HCT116 (cell line): ENCODE measurements around the gene TMEM53. TPM values are rescaled to one million over a fixed set of nuclear protein-coding genes. Genes with fewer than 3 reads are reported as not detected.

Experiments used
- ATAC-seq: fragments of 200-7000 bp; cut with Tn5 transposase; 2 replicates; pipeline ENCODE4 v1.9.1; 2020; ENCODE audit warnings: mild to moderate bottlenecking, moderate library complexity
- BruUV-seq: library from RNA; stranded (reverse); fragments of 400-500 nt; replicated peaks from 2 replicates; lab custom pipeline; 2021; lab: Mats Ljungman, UMichigan
- CTCF ChIA-PET: fragments of 300-600 bp; sonication (Branson Sonifier 250); formaldehyde crosslinking; loops from one replicate; lab custom pipeline; 2021; ENCODE audit warnings: antibody characterized with exemption; lab: Charles Lee
- POLR2A ChIA-PET: fragments of 300-600, 350-600 bp; sonication (Branson Sonifier 250); formaldehyde crosslinking; loops from one replicate; lab custom pipeline; 2021; ENCODE audit warnings: antibody characterized with exemption; lab: Charles Lee
- RAD21 ChIA-PET, 2 experiments: fragments of 300-600 bp; sonication (Branson Sonifier 250); formaldehyde crosslinking; loops; one replicate each; lab custom pipeline; 2023; ENCODE audit warnings: low total read pairs in 2 of 2; ENCODE audit not compliant: uncharacterized antibody in 2 of 2, unreplicated experiment in 2 of 2, low non-redundant PET in 1 of 2; lab: Charles Lee
- DNase-seq: peaks from one replicate; pipeline ENCODE4 v3.0.0-alpha.2; 2010; ENCODE audit warnings: low read depth, low spot score
- H2AFZ ChIP-seq: fragments of 200-600 bp; shearing (Covaris generic), sonication (generic); 2 replicates; pipeline ENCODE4 v1.6.1; 2017; ENCODE audit warnings: low read depth, mixed run types, mixed read lengths, antibody characterized with exemption, low read length; ENCODE audit not compliant: poor library complexity, severe bottlenecking
- H3K27ac ChIP-seq: 2 replicates; pipeline ENCODE4 v1.5.1; 2012; ENCODE audit warnings: low read depth, low read length
- H3K27me3 ChIP-seq: fragments of 200-600 bp; sonication (generic); 2 replicates; pipeline ENCODE4 v1.6.1; 2016; ENCODE audit warnings: mixed run types, low read length, mixed read lengths; ENCODE audit not compliant: insufficient read depth
- H3K36me3 ChIP-seq, 2 experiments: fragments of 200-500 bp in 1 of 2; fragments of 200-600 bp in 1 of 2; sonication (Bioruptor generic) in 1 of 2; sonication (generic) in 1 of 2; 2 replicates each; pipeline versions ENCODE4 v1.5.1 to v1.6.1; 2014 to 2016; ENCODE audit warnings: low read length in 2 of 2, inconsistent platforms in 1 of 2, mixed read lengths in 1 of 2, mixed run types in 1 of 2; ENCODE audit not compliant: insufficient read depth in 2 of 2, control insufficient read depth in 1 of 2
- H3K4me1 ChIP-seq, 2 experiments: fragments of 200-600 bp in 1 of 2; sonication (generic) in 1 of 2; 2 replicates each; pipeline versions ENCODE4 v1.5.1 to v1.6.1; 2012 to 2017; ENCODE audit warnings: low read length in 2 of 2, inconsistent platforms in 1 of 2, mild to moderate bottlenecking in 1 of 2, mixed read lengths in 1 of 2, mixed run types in 1 of 2, moderate library complexity in 1 of 2; ENCODE audit not compliant: insufficient read depth in 2 of 2, control insufficient read depth in 1 of 2
- H3K4me2 ChIP-seq: fragments of 200-600 bp; sonication (generic); 2 replicates; pipeline ENCODE4 v1.6.1; 2017; ENCODE audit warnings: mixed run types, low read length, mixed read lengths
- H3K4me3 ChIP-seq, 2 experiments: fragments of 200-600 bp in 1 of 2; sonication (generic) in 1 of 2; replicated peaks in 1 of 2; 2 replicates each; pipeline ENCODE4 v1.5.1; 2011 to 2016; ENCODE audit warnings: low read length in 2 of 2, control low read depth in 1 of 2, low read depth in 1 of 2, mild to moderate bottlenecking in 1 of 2, mixed read lengths in 1 of 2, mixed run types in 1 of 2
- H3K79me2 ChIP-seq: fragments of 200-600 bp; sonication (generic); 2 replicates; pipeline ENCODE4 v1.6.1; 2017; ENCODE audit warnings: mild to moderate bottlenecking, mixed run types, low read length, moderate library complexity, mixed read lengths; ENCODE audit not compliant: insufficient read depth
- H3K9ac ChIP-seq: fragments of 200-600 bp; sonication (generic); 2 replicates; pipeline ENCODE4 v1.6.1; 2016; ENCODE audit warnings: low read length, mixed read lengths
- H3K9me2 ChIP-seq: fragments of 200-600 bp; sonication (generic), shearing (Covaris generic); 2 replicates; pipeline ENCODE4 v1.6.1; 2017; ENCODE audit warnings: mixed run types, mild to moderate bottlenecking, moderate library complexity; ENCODE audit not compliant: insufficient read depth
- H3K9me3 ChIP-seq, 2 experiments: fragments of 200-500 bp in 1 of 2; fragments of 200-600 bp in 1 of 2; sonication (Bioruptor generic) in 1 of 2; sonication (generic) in 1 of 2; 2 replicates each; pipeline ENCODE4 v1.6.1; 2014 to 2017; ENCODE audit warnings: low read length in 2 of 2, mixed read lengths in 2 of 2, inconsistent platforms in 1 of 2, low read depth in 1 of 2, mild to moderate bottlenecking in 1 of 2, mixed run types in 1 of 2, moderate library complexity in 1 of 2; ENCODE audit not compliant: control insufficient read depth in 1 of 2, insufficient read depth in 1 of 2
- H4K20me1 ChIP-seq: fragments of 200-600 bp; sonication (generic), shearing (Covaris generic); 2 replicates; pipeline ENCODE4 v1.6.1; 2017; ENCODE audit warnings: mixed run types, mild to moderate bottlenecking, moderate library complexity; ENCODE audit not compliant: insufficient read depth
- CBX3 ChIP-seq: IDR thresholded peaks from 2 replicates; pipeline ENCODE4 v1.6.1; 2012; ENCODE audit warnings: low read depth
- CTCF ChIP-seq, 3 experiments: fragments of 200-600 bp in 1 of 3; sonication (generic) in 1 of 3; IDR thresholded peaks in 2 of 3; conservative IDR thresholded peaks in 1 of 3; 2 replicates each; pipeline ENCODE4 v1.5.1; 2012 to 2017; ENCODE audit warnings: low read depth in 2 of 3, low read length in 2 of 3, antibody characterized with exemption in 1 of 3, borderline replicate concordance in 1 of 3, control low read depth in 1 of 3, mild to moderate bottlenecking in 1 of 3, mixed read lengths in 1 of 3, mixed run types in 1 of 3, moderate library complexity in 1 of 3; ENCODE audit not compliant: insufficient read depth in 1 of 3
- EZH2phosphoT487 ChIP-seq: fragments of 200-600 bp; IDR thresholded peaks from 2 replicates; pipeline ENCODE4 v1.6.1; 2018; ENCODE audit warnings: antibody characterized with exemption, borderline replicate concordance
- FOSL1 ChIP-seq: IDR thresholded peaks from 2 replicates; pipeline ENCODE4 v1.6.1; 2012; ENCODE audit warnings: low read depth
- RAD21 ChIP-seq: IDR thresholded peaks from 2 replicates; pipeline ENCODE4 v1.6.1; 2012; ENCODE audit warnings: low read depth, mild to moderate bottlenecking
- YY1 ChIP-seq: IDR thresholded peaks from 2 replicates; pipeline ENCODE4 v1.6.1; 2011; ENCODE audit warnings: low read length, low read depth, moderate library complexity, mild to moderate bottlenecking; ENCODE audit not compliant: insufficient replicate concordance; ENCODE audit errors: extremely low read depth
- ZNF274 ChIP-seq: fragments of 200-500 bp; sonication (Bioruptor generic); IDR thresholded peaks from 2 replicates; pipeline ENCODE4 v1.6.1; 2014; ENCODE audit warnings: mild to moderate bottlenecking, low read depth, low read length, inconsistent platforms
- intact Hi-C: fragments of 100-400 bp; cut with micrococcal nuclease; formaldehyde crosslinking; loops from 2 replicates; pipeline ENCODE4 v1.10.0; 2022
- total RNA-seq: library from RNA; stranded (reverse); gene quantifications from one replicate; pipeline ENCODE4 v1.2.1, GENCODE V29; 2021; ENCODE audit not compliant: unreplicated experiment
- TF ChIP-seq, protein P1 (sequence below): IDR thresholded peaks from 2 replicates; pipeline ENCODE4 v1.6.1; 2012; ENCODE audit warnings: low read depth

TMEM53 gene
- total RNA-seq, 1 experiment from 2014 or later: 10.8 TPM

- ATAC-seq (no peak), DNase-seq (no peak)
- Histone ChIP-seq H3K9me3 (no peaks in the 10 kb centered on the region), H3K9ac (no peak overlapping the region), H3K4me3 (no peak overlapping the region), H3K79me2 (no peaks in the 10 kb centered on the region), H3K9me2 (no peaks in the 10 kb centered on the region), H4K20me1 (no peaks in the 10 kb centered on the region), H3K4me2 (no peak overlapping the region), H3K36me3 (no peaks in the 10 kb centered on the region), H3K4me1 (no peaks in the 10 kb centered on the region), H3K27ac (no peak overlapping the region), H2AFZ (no peak overlapping the region), H3K27me3 (no peaks in the 10 kb centered on the region)
- intact Hi-C loops: no loop called here
- BruUV-seq: no TSS peak
- POLR2A ChIA-PET: interaction anchor here (1.4 kb wide), 1 partner anchor 14 kb away, joined by 3 read pairs; the partner anchor contains the start of genes ARMH1 and TMEM53
- no peak for TF ChIP-seq CBX3
- TF ChIP-seq, protein P1, sequence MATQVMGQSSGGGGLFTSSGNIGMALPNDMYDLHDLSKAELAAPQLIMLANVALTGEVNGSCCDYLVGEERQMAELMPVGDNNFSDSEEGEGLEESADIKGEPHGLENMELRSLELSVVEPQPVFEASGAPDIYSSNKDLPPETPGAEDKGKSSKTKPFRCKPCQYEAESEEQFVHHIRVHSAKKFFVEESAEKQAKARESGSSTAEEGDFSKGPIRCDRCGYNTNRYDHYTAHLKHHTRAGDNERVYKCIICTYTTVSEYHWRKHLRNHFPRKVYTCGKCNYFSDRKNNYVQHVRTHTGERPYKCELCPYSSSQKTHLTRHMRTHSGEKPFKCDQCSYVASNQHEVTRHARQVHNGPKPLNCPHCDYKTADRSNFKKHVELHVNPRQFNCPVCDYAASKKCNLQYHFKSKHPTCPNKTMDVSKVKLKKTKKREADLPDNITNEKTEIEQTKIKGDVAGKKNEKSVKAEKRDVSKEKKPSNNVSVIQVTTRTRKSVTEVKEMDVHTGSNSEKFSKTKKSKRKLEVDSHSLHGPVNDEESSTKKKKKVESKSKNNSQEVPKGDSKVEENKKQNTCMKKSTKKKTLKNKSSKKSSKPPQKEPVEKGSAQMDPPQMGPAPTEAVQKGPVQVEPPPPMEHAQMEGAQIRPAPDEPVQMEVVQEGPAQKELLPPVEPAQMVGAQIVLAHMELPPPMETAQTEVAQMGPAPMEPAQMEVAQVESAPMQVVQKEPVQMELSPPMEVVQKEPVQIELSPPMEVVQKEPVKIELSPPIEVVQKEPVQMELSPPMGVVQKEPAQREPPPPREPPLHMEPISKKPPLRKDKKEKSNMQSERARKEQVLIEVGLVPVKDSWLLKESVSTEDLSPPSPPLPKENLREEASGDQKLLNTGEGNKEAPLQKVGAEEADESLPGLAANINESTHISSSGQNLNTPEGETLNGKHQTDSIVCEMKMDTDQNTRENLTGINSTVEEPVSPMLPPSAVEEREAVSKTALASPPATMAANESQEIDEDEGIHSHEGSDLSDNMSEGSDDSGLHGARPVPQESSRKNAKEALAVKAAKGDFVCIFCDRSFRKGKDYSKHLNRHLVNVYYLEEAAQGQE: no peak
- TF ChIP-seq RAD21: no peak
- CTCF ChIA-PET: no interaction called here
- RAD21 ChIA-PET: no interaction called here
Observed at GRCh38 chr1:44660176-44660575, 14.1 kb downstream of the TMEM53 start.

DNA sequence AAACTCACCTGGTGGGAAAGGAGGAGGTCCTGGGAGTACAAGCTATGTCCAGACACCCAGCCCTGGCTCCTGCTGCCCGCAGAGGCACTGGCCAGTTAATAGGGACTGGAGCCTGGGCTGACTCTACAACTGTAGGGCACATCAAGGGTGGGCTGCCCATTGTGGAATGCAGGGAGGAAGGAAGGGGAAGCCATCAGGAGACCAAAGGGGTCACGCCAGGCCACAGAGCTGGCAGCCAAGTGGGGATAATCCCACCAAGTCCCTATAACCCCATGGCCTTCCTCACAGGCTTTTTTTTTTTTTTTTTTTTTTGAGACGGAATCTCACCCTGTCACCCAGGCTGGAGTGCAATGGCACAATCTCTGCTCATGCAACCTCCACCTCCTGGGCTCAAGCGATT lies 14.7 kb downstream of the TMEM53 start:
- Histone ChIP-seq H3K4me2 (no peak overlapping the region), H3K36me3 (no peaks in the 10 kb centered on the region), H3K4me3 (no peak overlapping the region), H4K20me1 (no peaks in the 10 kb centered on the region), H3K79me2 (no peaks in the 10 kb centered on the region), H3K9me2 (no peaks in the 10 kb centered on the region), H3K27ac (no peak overlapping the region), H3K4me1 (no peaks in the 10 kb centered on the region), H3K27me3 (no peaks in the 10 kb centered on the region), H3K9ac (no peak overlapping the region), H2AFZ (no peak overlapping the region), H3K9me3 (no peaks in the 10 kb centered on the region)
- ATAC-seq (no peak), DNase-seq (no peak)
- TF ChIP-seq RAD21 (no peak), FOSL1 (no peak), ZNF274 (no peak), CTCF (IDR thresholded peaks at IDR 0.05 in 2 of 3, conservative IDR thresholded peaks at IDR 0.05 in 1 of 3; ENCODE audit: borderline replicate concordance in 1 of 3, insufficient read depth in 1 of 3, low read depth in 2 of 3, low read length in 2 of 3) (no peak), YY1 (no peak), EZH2phosphoT487 (no peak)
- BruUV-seq: no TSS peak
- POLR2A ChIA-PET: no interaction called here
- RAD21 ChIA-PET: interaction anchor here in 1 of 2 experiments (0.6 kb wide), 1 partner anchor 184 kb away, joined by 3 read pairs; no protein-coding TSS in a partner anchor
- intact Hi-C loops: loop anchor here (10.0 kb wide), 1 partner anchor 555 kb away; no protein-coding TSS in a partner anchor
- CTCF ChIA-PET: no interaction called here
